Measurements from ENCODE around the gene ARHGAP6.
A peak's percentile ranks its signal among the peaks of the same experiment; 100 is the strongest.

GRCh38 chrX:11100281-11101035, 565.3 kb downstream of the ARHGAP6 start:
- TF ChIP-seq CTCF (conservative IDR thresholded peaks at IDR 0.05) (peak; percentile 70), ZFX (IDR thresholded peaks at IDR 0.05) (no peak)

Measured in C4-2B (cell line).